ENCODE data around the gene CXorf58. TPM values are rescaled to one million over a fixed set of nuclear protein-coding genes. Genes with fewer than 3 reads are reported as not detected.

Gene CXorf58
- polyA plus RNA-seq, 1 experiment = not detected

GRCh38 chrX:23952391-23952790 lies 44.6 kb downstream of the CXorf58 start:
- H3K4me3 ChIP-seq (ENCODE audit: low read depth, low read length) = no peak overlapping the region
- CTCF ChIA-PET = interaction anchor here (1.0 kb wide), 1 partner anchor 16 kb away, joined by 3 read pairs; no protein-coding TSS in a partner anchor
- DNase-seq (ENCODE audit: low read depth, low spot score) = no peak
- H3K9me3 ChIP-seq (ENCODE audit: control insufficient read depth, insufficient read depth, low read length) = no peaks in the 10 kb centered on the region
- POLR2A ChIA-PET = no interaction called here
- no peak for TF ChIP-seq CTCF (IDR thresholded peaks at IDR 0.05; ENCODE audit: low read depth, low read length)
- H3K27ac ChIP-seq (ENCODE audit: low read depth, low read length) = no peak overlapping the region
- no peaks in the 10 kb centered on the region for H3K27me3 ChIP-seq (ENCODE audit: control insufficient read depth, insufficient read depth, low read length)

GRCh38 chrX:23952984-23953907 lies 45.4 kb downstream of the CXorf58 start:
- Histone ChIP-seq H3K4me3 (ENCODE audit: low read depth, low read length) (no peak overlapping the region), H3K27me3 (ENCODE audit: control insufficient read depth, insufficient read depth, low read length) (no peaks in the 10 kb centered on the region), H3K27ac (ENCODE audit: low read depth, low read length) (no peak overlapping the region), H3K9me3 (ENCODE audit: control insufficient read depth, insufficient read depth, low read length) (no peaks in the 10 kb centered on the region)
- TF ChIP-seq CTCF (IDR thresholded peaks at IDR 0.05; ENCODE audit: low read depth, low read length) = no peak
- DNase-seq (ENCODE audit: low read depth, low spot score) = no peak
- CTCF ChIA-PET = no interaction called here
- POLR2A ChIA-PET = no interaction called here

GRCh38 chrX:23953908-23954269 lies 46.1 kb downstream of the CXorf58 start:
- POLR2A ChIA-PET = no interaction called here
- H3K27ac ChIP-seq (ENCODE audit: low read depth, low read length) = no peak overlapping the region
- no peak for DNase-seq (ENCODE audit: low read depth, low spot score)
- no peak overlapping the region for H3K4me3 ChIP-seq (ENCODE audit: low read depth, low read length)
- no peaks in the 10 kb centered on the region for H3K27me3 ChIP-seq (ENCODE audit: control insufficient read depth, insufficient read depth, low read length)
- CTCF ChIA-PET = no interaction called here
- H3K9me3 ChIP-seq (ENCODE audit: control insufficient read depth, insufficient read depth, low read length) = no peaks in the 10 kb centered on the region
- TF ChIP-seq CTCF (IDR thresholded peaks at IDR 0.05; ENCODE audit: low read depth, low read length) = no peak

GRCh38 chrX:23954396-23954795 lies 46.6 kb downstream of the CXorf58 start:
- no peak for TF ChIP-seq CTCF (IDR thresholded peaks at IDR 0.05; ENCODE audit: low read depth, low read length)
- Histone ChIP-seq H3K9me3 (ENCODE audit: control insufficient read depth, insufficient read depth, low read length) (no peaks in the 10 kb centered on the region), H3K27me3 (ENCODE audit: control insufficient read depth, insufficient read depth, low read length) (no peaks in the 10 kb centered on the region), H3K27ac (ENCODE audit: low read depth, low read length) (no peak overlapping the region), H3K4me3 (ENCODE audit: low read depth, low read length) (no peak overlapping the region)
- ChIA-PET CTCF (no interaction called here), POLR2A (no interaction called here)
- DNase-seq (ENCODE audit: low read depth, low spot score) = no peak

GRCh38 chrX:23959781-23960180 lies 52.0 kb downstream of the CXorf58 start:
- no peaks in the 10 kb centered on the region for H3K27me3 ChIP-seq (ENCODE audit: control insufficient read depth, insufficient read depth, low read length)
- CTCF ChIA-PET = no interaction called here
- H3K4me3 ChIP-seq (ENCODE audit: low read depth, low read length) = no peak overlapping the region
- no peak overlapping the region for H3K27ac ChIP-seq (ENCODE audit: low read depth, low read length)
- no peak for DNase-seq (ENCODE audit: low read depth, low spot score)
- POLR2A ChIA-PET = interaction anchor here (0.7 kb wide), 1 partner anchor 216 kb away, joined by 3 read pairs; no protein-coding TSS in a partner anchor
- TF ChIP-seq CTCF (IDR thresholded peaks at IDR 0.05; ENCODE audit: low read depth, low read length) = no peak
- H3K9me3 ChIP-seq (ENCODE audit: control insufficient read depth, insufficient read depth, low read length) = no peaks in the 10 kb centered on the region

All from AG04450 (cell line).